Neuronal stem cell (in vitro differentiated cells): Measurements from ENCODE around the gene GGPS1.
"Not testable (repeated sequence)": the region's sequence is repeated elsewhere in the genome, so short reads cannot be mapped to it uniquely, and the experiment has no call there.

Source experiments
- DNase-seq: peaks from one replicate; pipeline ENCODE4 v3.0.0-alpha.2; 2013; ENCODE audit warnings: low spot score
- H2AFZ ChIP-seq: one replicate; pipeline ENCODE4 v1.6.1; 2013; ENCODE audit warnings: mild to moderate bottlenecking, low read length, inconsistent platforms
- H2AK5ac ChIP-seq: 2 replicates; pipeline ENCODE4 v1.6.1; 2013; ENCODE audit warnings: low read depth, mild to moderate bottlenecking, inconsistent platforms, low read length, moderate library complexity, mixed read lengths
- H2BK120ac ChIP-seq: 2 replicates; pipeline ENCODE4 v1.6.1; 2013; ENCODE audit warnings: low read depth, mild to moderate bottlenecking, inconsistent platforms, low read length, moderate library complexity, mixed read lengths
- H2BK12ac ChIP-seq: one replicate; pipeline ENCODE4 v1.6.1; 2013; ENCODE audit warnings: low read length, inconsistent platforms
- H2BK15ac ChIP-seq: 2 replicates; pipeline ENCODE4 v1.6.1; 2013; ENCODE audit warnings: mild to moderate bottlenecking, low read length, inconsistent platforms, mixed read lengths
- H2BK5ac ChIP-seq: one replicate; pipeline ENCODE4 v1.6.1; 2013; ENCODE audit warnings: inconsistent platforms, mild to moderate bottlenecking, low read length, moderate library complexity
- H3K14ac ChIP-seq: one replicate; pipeline ENCODE4 v1.6.1; 2013; ENCODE audit warnings: low read length, inconsistent platforms
- H3K18ac ChIP-seq: 2 replicates; pipeline ENCODE4 v1.6.1; 2013; ENCODE audit warnings: low read length, inconsistent platforms
- H3K23ac ChIP-seq: 2 replicates; pipeline ENCODE4 v1.6.1; 2013; ENCODE audit warnings: low read depth, mild to moderate bottlenecking, mixed read lengths, low read length, inconsistent platforms; ENCODE audit not compliant: poor library complexity
- H3K27ac ChIP-seq: replicated peaks from 3 replicates; pipeline ENCODE4 v1.5.1; 2013; ENCODE audit warnings: low read length, inconsistent platforms
- H3K27me3 ChIP-seq, 3 experiments: 2 replicates each; pipeline ENCODE4 v1.6.1; 2013; ENCODE audit warnings: low read length in 3 of 3, mild to moderate bottlenecking in 2 of 3, inconsistent platforms in 1 of 3, low read depth in 1 of 3, mixed read lengths in 1 of 3, moderate library complexity in 1 of 3; ENCODE audit not compliant: control insufficient read depth in 3 of 3, insufficient read depth in 3 of 3
- H3K36me3 ChIP-seq, 2 donors: replicated peaks in 1 of 2; 2 replicates each; pipeline ENCODE4 v1.6.1; 2013; ENCODE audit warnings: low read length in 2 of 2; ENCODE audit not compliant: control insufficient read depth in 2 of 2, insufficient read depth in 2 of 2
- H3K4ac ChIP-seq: 2 replicates; pipeline ENCODE4 v1.6.1; 2013; ENCODE audit warnings: inconsistent platforms, mild to moderate bottlenecking, low read length, moderate library complexity
- H3K4me1 ChIP-seq, 2 donors: 1 replicate in 1 of 2; 2 replicates in 1 of 2; pipeline ENCODE4 v1.6.1; 2013; ENCODE audit warnings: low read length in 2 of 2, low read depth in 1 of 2; ENCODE audit not compliant: control insufficient read depth in 2 of 2, insufficient read depth in 1 of 2
- H3K4me2 ChIP-seq: one replicate; pipeline ENCODE4 v1.6.1; 2013; ENCODE audit warnings: mild to moderate bottlenecking, low read length, inconsistent platforms; ENCODE audit not compliant: insufficient read depth, poor library complexity, severe bottlenecking
- H3K4me3 ChIP-seq, 2 donors: 2 replicates each; pipeline ENCODE4 v1.5.1; 2013; ENCODE audit warnings: low read length in 2 of 2, mild to moderate bottlenecking in 2 of 2, inconsistent platforms in 1 of 2, moderate library complexity in 1 of 2
- H3K79me1 ChIP-seq: one replicate; pipeline ENCODE4 v1.6.1; 2013; ENCODE audit warnings: low read depth, mild to moderate bottlenecking, inconsistent platforms, low read length, moderate library complexity
- H3K9ac ChIP-seq: one replicate; pipeline ENCODE4 v1.6.1; 2013; ENCODE audit warnings: mild to moderate bottlenecking, low read depth, low read length, inconsistent platforms; ENCODE audit not compliant: poor library complexity
- H3K9me3 ChIP-seq, 2 donors: replicated peaks in 1 of 2; 2 replicates each; pipeline versions ENCODE3 to v1.6.1; 2013; ENCODE audit warnings: low read length in 2 of 2, mild to moderate bottlenecking in 2 of 2, inconsistent platforms in 1 of 2, low read depth in 1 of 2, mixed read lengths in 1 of 2, moderate library complexity in 1 of 2; ENCODE audit not compliant: control insufficient read depth in 2 of 2, insufficient read depth in 1 of 2
- H4K8ac ChIP-seq: one replicate; pipeline ENCODE4 v1.6.1; 2013; ENCODE audit warnings: low read depth, mild to moderate bottlenecking, inconsistent platforms, low read length, moderate library complexity
- H4K91ac ChIP-seq: one replicate; pipeline ENCODE4 v1.6.1; 2013; ENCODE audit warnings: low read length, low read depth, mild to moderate bottlenecking, inconsistent platforms; ENCODE audit not compliant: poor library complexity
- WGBS, 2 donors: extraction: QIAGEN DNeasy Blood & Tissue Kit; methylation state at CpG; one replicate each; pipeline ENCODE4 v1.1.7; 2013; ENCODE audit warnings: missing lambda C conversion rate in 2 of 2, mixed read lengths in 1 of 2; ENCODE audit not compliant: insufficient read length in 2 of 2, insufficient replicate concordance in 1 of 2; ENCODE audit errors: extremely low coverage in 2 of 2; 5-methylcytosine and 5-hydroxymethylcytosine counted together

The GGPS1 gene

GRCh38 chr1:235307158-235308124 is 20.9 kb upstream of the GGPS1 start:
- no peak overlapping the region for H3K4me3 ChIP-seq
- H2AK5ac ChIP-seq: no peak overlapping the region
- H2AFZ ChIP-seq: no peak overlapping the region
- H2BK15ac ChIP-seq: no peak overlapping the region
- H3K79me1 ChIP-seq: peaks cover 4% of the 10 kb centered on the region
- H3K4me1 ChIP-seq: no peaks in the 10 kb centered on the region
- H3K27ac ChIP-seq: no peak overlapping the region
- H3K14ac ChIP-seq: no peak overlapping the region
- H4K91ac ChIP-seq: no peak overlapping the region
- no peak overlapping the region for H3K23ac ChIP-seq
- no CpG with 5 or more reads among the region's 7 CpGs for WGBS, 2 donors
- H3K9me3 ChIP-seq: peaks cover 0 to 7% of the 10 kb centered on the region in 2 donors
- H4K8ac ChIP-seq: no peak overlapping the region
- H3K4ac ChIP-seq: no peak overlapping the region
- H2BK120ac ChIP-seq: no peak overlapping the region
- no peak overlapping the region for H3K18ac ChIP-seq
- no peaks in the 10 kb centered on the region for H3K27me3 ChIP-seq
- no peak for DNase-seq
- H3K36me3 ChIP-seq: peaks cover 3 to 27% of the 10 kb centered on the region in 2 donors
- H2BK12ac ChIP-seq: no peak overlapping the region
- no peak overlapping the region for H3K9ac ChIP-seq
- H2BK5ac ChIP-seq: no peak overlapping the region
- no peak overlapping the region for H3K4me2 ChIP-seq

GRCh38 chr1:235309206-235309605 is 19.2 kb upstream of the GGPS1 start:
- no CpG with 5 or more reads among the region's 32 CpGs for WGBS, 2 donors
- H3K27ac ChIP-seq, H2BK15ac ChIP-seq, H3K23ac ChIP-seq, H3K27me3 ChIP-seq, H2BK120ac ChIP-seq, H2AK5ac ChIP-seq, H3K9ac ChIP-seq, DNase-seq, H2BK12ac ChIP-seq, H3K18ac ChIP-seq, H3K14ac ChIP-seq, H3K4me3 ChIP-seq, H2BK5ac ChIP-seq, H3K4me2 ChIP-seq, H3K79me1 ChIP-seq, H2AFZ ChIP-seq, H3K4ac ChIP-seq, H3K9me3 ChIP-seq, H4K8ac ChIP-seq, H3K4me1 ChIP-seq, H4K91ac ChIP-seq: not testable (repeated sequence)
- peaks cover 3 to 32% of the 10 kb centered on the region in 2 donors for H3K36me3 ChIP-seq

- no peak overlapping the region for H2AFZ ChIP-seq
- no peak overlapping the region for H3K4me2 ChIP-seq
- peaks cover 4 to 49% of the 10 kb centered on the region in 2 donors for H3K36me3 ChIP-seq
- no peaks in the 10 kb centered on the region for H3K4me1 ChIP-seq
- no peaks in the 10 kb centered on the region for H3K27me3 ChIP-seq
- H3K4me3 ChIP-seq: no peak overlapping the region
- WGBS, 2 donors: no CpG with 5 or more reads among the region's 6 CpGs
- DNase-seq: no peak
- H2BK15ac ChIP-seq: no peak overlapping the region
- no peak overlapping the region for H2BK12ac ChIP-seq
- H2BK5ac ChIP-seq: no peak overlapping the region
- no peak overlapping the region for H3K4ac ChIP-seq
- H3K9me3 ChIP-seq: peaks cover 0 to 7% of the 10 kb centered on the region in 2 donors
- no peak overlapping the region for H3K14ac ChIP-seq
- no peak overlapping the region for H4K8ac ChIP-seq
- no peak overlapping the region for H3K23ac ChIP-seq
- H3K27ac ChIP-seq: no peak overlapping the region
- no peak overlapping the region for H2AK5ac ChIP-seq
- H3K9ac ChIP-seq: no peak overlapping the region
- H3K18ac ChIP-seq: no peak overlapping the region
- no peaks in the 10 kb centered on the region for H3K79me1 ChIP-seq
- no peak overlapping the region for H2BK120ac ChIP-seq
- no peak overlapping the region for H4K91ac ChIP-seq
Measured at GRCh38 chr1:235313262-235313661, 15.1 kb upstream of the GGPS1 start.

- no peak overlapping the region for H4K8ac ChIP-seq
- no peak overlapping the region for H2AK5ac ChIP-seq
- no peaks in the 10 kb centered on the region for H3K79me1 ChIP-seq
- H3K9me3 ChIP-seq: peaks cover 0 to 7% of the 10 kb centered on the region in 2 donors
- H3K9ac ChIP-seq: no peak overlapping the region
- no peak overlapping the region for H2BK15ac ChIP-seq
- WGBS, 2 donors: no CpG with 5 or more reads among the region's 4 CpGs
- no peak overlapping the region for H3K23ac ChIP-seq
- peaks cover 7 to 58% of the 10 kb centered on the region in 2 donors for H3K36me3 ChIP-seq
- H2BK120ac ChIP-seq: no peak overlapping the region
- no peak overlapping the region for H3K4me3 ChIP-seq
- no peak overlapping the region for H2BK12ac ChIP-seq
- H3K27ac ChIP-seq: no peak overlapping the region
- H3K4me2 ChIP-seq: no peak overlapping the region
- H3K4me1 ChIP-seq: no peaks in the 10 kb centered on the region
- no peak for DNase-seq
- H3K4ac ChIP-seq: no peak overlapping the region
- H4K91ac ChIP-seq: no peak overlapping the region
- no peaks in the 10 kb centered on the region for H3K27me3 ChIP-seq
- H3K14ac ChIP-seq: no peak overlapping the region
- H2BK5ac ChIP-seq: no peak overlapping the region
- no peak overlapping the region for H3K18ac ChIP-seq
- no peak overlapping the region for H2AFZ ChIP-seq
Measured at GRCh38 chr1:235313931-235314678, 14.3 kb upstream of the GGPS1 start.
